HCT116 (cell line): ENCODE results near the gene STUM. TPM values are rescaled to one million over a fixed set of nuclear protein-coding genes. Genes with fewer than 3 reads are reported as not detected.

Source experiments
- ATAC-seq: fragments of 200-7000 bp; cut with Tn5 transposase; 2 replicates; pipeline ENCODE4 v1.9.1; 2020; ENCODE audit warnings: mild to moderate bottlenecking, moderate library complexity
- BruUV-seq: library from RNA; stranded (reverse); fragments of 400-500 nt; replicated peaks from 2 replicates; lab custom pipeline; 2021; lab: Mats Ljungman, UMichigan
- CTCF ChIA-PET: fragments of 300-600 bp; sonication (Branson Sonifier 250); formaldehyde crosslinking; loops from one replicate; lab custom pipeline; 2021; ENCODE audit warnings: antibody characterized with exemption; lab: Charles Lee
- POLR2A ChIA-PET: fragments of 300-600, 350-600 bp; sonication (Branson Sonifier 250); formaldehyde crosslinking; loops from one replicate; lab custom pipeline; 2021; ENCODE audit warnings: antibody characterized with exemption; lab: Charles Lee
- RAD21 ChIA-PET, 2 experiments: fragments of 300-600 bp; sonication (Branson Sonifier 250); formaldehyde crosslinking; loops; one replicate each; lab custom pipeline; 2023; ENCODE audit warnings: low total read pairs in 2 of 2; ENCODE audit not compliant: uncharacterized antibody in 2 of 2, unreplicated experiment in 2 of 2, low non-redundant PET in 1 of 2; lab: Charles Lee
- DNase-seq: peaks from one replicate; pipeline ENCODE4 v3.0.0-alpha.2; 2010; ENCODE audit warnings: low read depth, low spot score
- H2AFZ ChIP-seq: fragments of 200-600 bp; shearing (Covaris generic), sonication (generic); 2 replicates; pipeline ENCODE4 v1.6.1; 2017; ENCODE audit warnings: low read depth, mixed run types, mixed read lengths, antibody characterized with exemption, low read length; ENCODE audit not compliant: poor library complexity, severe bottlenecking
- H3K27ac ChIP-seq: 2 replicates; pipeline ENCODE4 v1.5.1; 2012; ENCODE audit warnings: low read depth, low read length
- H3K27me3 ChIP-seq: fragments of 200-600 bp; sonication (generic); 2 replicates; pipeline ENCODE4 v1.6.1; 2016; ENCODE audit warnings: mixed run types, low read length, mixed read lengths; ENCODE audit not compliant: insufficient read depth
- H3K36me3 ChIP-seq, 2 experiments: fragments of 200-500 bp in 1 of 2; fragments of 200-600 bp in 1 of 2; sonication (Bioruptor generic) in 1 of 2; sonication (generic) in 1 of 2; 2 replicates each; pipeline versions ENCODE4 v1.5.1 to v1.6.1; 2014 to 2016; ENCODE audit warnings: low read length in 2 of 2, inconsistent platforms in 1 of 2, mixed read lengths in 1 of 2, mixed run types in 1 of 2; ENCODE audit not compliant: insufficient read depth in 2 of 2, control insufficient read depth in 1 of 2
- H3K4me1 ChIP-seq, 2 experiments: fragments of 200-600 bp in 1 of 2; sonication (generic) in 1 of 2; 2 replicates each; pipeline versions ENCODE4 v1.5.1 to v1.6.1; 2012 to 2017; ENCODE audit warnings: low read length in 2 of 2, inconsistent platforms in 1 of 2, mild to moderate bottlenecking in 1 of 2, mixed read lengths in 1 of 2, mixed run types in 1 of 2, moderate library complexity in 1 of 2; ENCODE audit not compliant: insufficient read depth in 2 of 2, control insufficient read depth in 1 of 2
- H3K4me2 ChIP-seq: fragments of 200-600 bp; sonication (generic); 2 replicates; pipeline ENCODE4 v1.6.1; 2017; ENCODE audit warnings: mixed run types, low read length, mixed read lengths
- H3K4me3 ChIP-seq, 2 experiments: fragments of 200-600 bp in 1 of 2; sonication (generic) in 1 of 2; replicated peaks in 1 of 2; 2 replicates each; pipeline ENCODE4 v1.5.1; 2011 to 2016; ENCODE audit warnings: low read length in 2 of 2, control low read depth in 1 of 2, low read depth in 1 of 2, mild to moderate bottlenecking in 1 of 2, mixed read lengths in 1 of 2, mixed run types in 1 of 2
- H3K79me2 ChIP-seq: fragments of 200-600 bp; sonication (generic); 2 replicates; pipeline ENCODE4 v1.6.1; 2017; ENCODE audit warnings: mild to moderate bottlenecking, mixed run types, low read length, moderate library complexity, mixed read lengths; ENCODE audit not compliant: insufficient read depth
- H3K9ac ChIP-seq: fragments of 200-600 bp; sonication (generic); 2 replicates; pipeline ENCODE4 v1.6.1; 2016; ENCODE audit warnings: low read length, mixed read lengths
- H3K9me2 ChIP-seq: fragments of 200-600 bp; sonication (generic), shearing (Covaris generic); 2 replicates; pipeline ENCODE4 v1.6.1; 2017; ENCODE audit warnings: mixed run types, mild to moderate bottlenecking, moderate library complexity; ENCODE audit not compliant: insufficient read depth
- H3K9me3 ChIP-seq, 2 experiments: fragments of 200-500 bp in 1 of 2; fragments of 200-600 bp in 1 of 2; sonication (Bioruptor generic) in 1 of 2; sonication (generic) in 1 of 2; 2 replicates each; pipeline ENCODE4 v1.6.1; 2014 to 2017; ENCODE audit warnings: low read length in 2 of 2, mixed read lengths in 2 of 2, inconsistent platforms in 1 of 2, low read depth in 1 of 2, mild to moderate bottlenecking in 1 of 2, mixed run types in 1 of 2, moderate library complexity in 1 of 2; ENCODE audit not compliant: control insufficient read depth in 1 of 2, insufficient read depth in 1 of 2
- H4K20me1 ChIP-seq: fragments of 200-600 bp; sonication (generic), shearing (Covaris generic); 2 replicates; pipeline ENCODE4 v1.6.1; 2017; ENCODE audit warnings: mixed run types, mild to moderate bottlenecking, moderate library complexity; ENCODE audit not compliant: insufficient read depth
- ATF3 ChIP-seq: IDR thresholded peaks from 2 replicates; pipeline ENCODE4 v1.6.1; 2012
- CBX3 ChIP-seq: IDR thresholded peaks from 2 replicates; pipeline ENCODE4 v1.6.1; 2012; ENCODE audit warnings: low read depth
- CEBPB ChIP-seq: IDR thresholded peaks from 2 replicates; pipeline ENCODE4 v1.6.1; 2012; ENCODE audit warnings: low read depth
- EGR1 ChIP-seq: IDR thresholded peaks from 2 replicates; pipeline ENCODE4 v1.6.1; 2012; ENCODE audit warnings: low read depth
- ELF1 ChIP-seq: IDR thresholded peaks from 2 replicates; pipeline ENCODE4 v1.6.1; 2012; ENCODE audit warnings: low read depth, borderline replicate concordance
- EZH2phosphoT487 ChIP-seq: fragments of 200-600 bp; IDR thresholded peaks from 2 replicates; pipeline ENCODE4 v1.6.1; 2018; ENCODE audit warnings: antibody characterized with exemption, borderline replicate concordance
- FOSL1 ChIP-seq: IDR thresholded peaks from 2 replicates; pipeline ENCODE4 v1.6.1; 2012; ENCODE audit warnings: low read depth
- MAX ChIP-seq: IDR thresholded peaks from 2 replicates; pipeline ENCODE4 v1.6.1; 2012
- POLR2A ChIP-seq: IDR thresholded peaks from 2 replicates; pipeline ENCODE4 v1.7.0; 2011; ENCODE audit warnings: borderline replicate concordance; ENCODE audit not compliant: insufficient read depth, insufficient read length; ENCODE audit errors: extremely low read depth
- POLR2AphosphoS5 ChIP-seq: IDR thresholded peaks from 2 replicates; pipeline ENCODE4 v1.6.1; 2011; ENCODE audit warnings: mild to moderate bottlenecking, low read depth, low read length, moderate library complexity
- REST ChIP-seq: IDR thresholded peaks from 2 replicates; pipeline ENCODE4 v1.6.1; 2012; ENCODE audit warnings: low read depth
- SIN3A ChIP-seq: IDR thresholded peaks from 2 replicates; pipeline ENCODE4 v1.6.1; 2012; ENCODE audit warnings: low read depth
- SP1 ChIP-seq: IDR thresholded peaks from 2 replicates; pipeline ENCODE4 v1.6.1; 2012; ENCODE audit warnings: low read depth
- SRF ChIP-seq: IDR thresholded peaks from 2 replicates; pipeline ENCODE4 v1.6.1; 2012; ENCODE audit warnings: low read depth
- TCF7L2 ChIP-seq: IDR thresholded peaks from 2 replicates; pipeline ENCODE4 v1.7.0; 2011; ENCODE audit warnings: borderline replicate concordance, inconsistent platforms; ENCODE audit not compliant: insufficient read depth, insufficient read length; ENCODE audit errors: extremely low read depth
- YY1 ChIP-seq: IDR thresholded peaks from 2 replicates; pipeline ENCODE4 v1.6.1; 2011; ENCODE audit warnings: low read length, low read depth, moderate library complexity, mild to moderate bottlenecking; ENCODE audit not compliant: insufficient replicate concordance; ENCODE audit errors: extremely low read depth
- ZBTB33 ChIP-seq: IDR thresholded peaks from 2 replicates; pipeline ENCODE4 v1.6.1; 2011; ENCODE audit warnings: mild to moderate bottlenecking, low read length, moderate library complexity; ENCODE audit not compliant: insufficient replicate concordance; ENCODE audit errors: extremely low read depth
- ZNF274 ChIP-seq: fragments of 200-500 bp; sonication (Bioruptor generic); IDR thresholded peaks from 2 replicates; pipeline ENCODE4 v1.6.1; 2014; ENCODE audit warnings: mild to moderate bottlenecking, low read depth, low read length, inconsistent platforms
- intact Hi-C: fragments of 100-400 bp; cut with micrococcal nuclease; formaldehyde crosslinking; loops from 2 replicates; pipeline ENCODE4 v1.10.0; 2022
- total RNA-seq: library from RNA; stranded (reverse); gene quantifications from one replicate; pipeline ENCODE4 v1.2.1, GENCODE V29; 2021; ENCODE audit not compliant: unreplicated experiment

STUM gene
- total RNA-seq, 1 experiment from 2014 or later, result not detected

- Histone ChIP-seq H3K4me2 (no peak overlapping the region), H3K79me2 (no peaks in the 10 kb centered on the region), H3K36me3 (no peaks in the 10 kb centered on the region), H3K9me3 (no peaks in the 10 kb centered on the region), H3K9ac (no peak overlapping the region), H3K27ac (no peak overlapping the region), H3K9me2 (no peaks in the 10 kb centered on the region), H3K4me1 (no peaks in the 10 kb centered on the region), H3K4me3 (no peak overlapping the region), H4K20me1 (no peaks in the 10 kb centered on the region), H3K27me3 (no peaks in the 10 kb centered on the region), H2AFZ (no peak overlapping the region)
- DNase-seq (no peak), ATAC-seq (no peak)
- ChIA-PET RAD21 (no interaction called here), POLR2A (no interaction called here), CTCF (no interaction called here)
- no TSS peak for BruUV-seq
- TF ChIP-seq TCF7L2 (no peak), POLR2A (no peak), POLR2AphosphoS5 (no peak), SIN3A (no peak), SRF (no peak), CBX3 (no peak), ZNF274 (no peak), SP1 (no peak), EGR1 (no peak), ZBTB33 (no peak), ATF3 (no peak), CEBPB (no peak), REST (no peak), EZH2phosphoT487 (no peak), ELF1 (no peak), MAX (no peak), YY1 (no peak), FOSL1 (no peak)
- intact Hi-C loops, result no loop called here
Observed at GRCh38 chr1:226565476-226565875, 16.9 kb downstream of the STUM start.
